HL-60 (cell line): ENCODE results near the gene COG1.

Experiments
- DNase-seq, 2 experiments: peaks; one replicate each; pipeline ENCODE4 v3.0.0-alpha.2; 2010 to 2020; ENCODE audit warnings: low read depth in 1 of 2, low spot score in 1 of 2
- H3K27ac ChIP-seq: fragments of 250-450 bp; sonication (Bioruptor Pico); replicated peaks from 2 replicates; pipeline ENCODE4 v1.5.1; 2020; ENCODE audit warnings: mild to moderate bottlenecking, moderate library complexity
- H3K27me3 ChIP-seq: fragments of 250-450 bp; sonication (Bioruptor Pico); 2 replicates; pipeline ENCODE4 v1.5.1; 2021; ENCODE audit warnings: mild to moderate bottlenecking, moderate library complexity; ENCODE audit not compliant: insufficient read depth, poor library complexity, severe bottlenecking
- H3K4me3 ChIP-seq: replicated peaks from 2 replicates; pipeline ENCODE4 v1.5.1; 2011; ENCODE audit warnings: mild to moderate bottlenecking, control low read depth, low read length; ENCODE audit not compliant: insufficient read depth
- CTCF ChIP-seq: IDR thresholded peaks from one replicate; pipeline ENCODE4 v1.5.1; 2011; ENCODE audit warnings: low read length, control low read depth, inconsistent platforms; ENCODE audit not compliant: insufficient read depth
- GABPA ChIP-seq: IDR thresholded peaks from 2 replicates; pipeline ENCODE4 v1.6.1; 2012; ENCODE audit warnings: low read depth
- POLR2AphosphoS5 ChIP-seq: IDR thresholded peaks from 2 replicates; pipeline ENCODE4 v1.6.1; 2012; ENCODE audit warnings: low read depth
- SPI1 ChIP-seq: IDR thresholded peaks from 2 replicates; pipeline ENCODE4 v1.6.1; 2012; ENCODE audit warnings: low read depth, mild to moderate bottlenecking, borderline replicate concordance
- TF ChIP-seq, protein P1 (sequence below): IDR thresholded peaks from 2 replicates; pipeline ENCODE4 v1.6.1; 2012; ENCODE audit warnings: low read depth; ENCODE audit not compliant: insufficient replicate concordance

Gene COG1

DNA sequence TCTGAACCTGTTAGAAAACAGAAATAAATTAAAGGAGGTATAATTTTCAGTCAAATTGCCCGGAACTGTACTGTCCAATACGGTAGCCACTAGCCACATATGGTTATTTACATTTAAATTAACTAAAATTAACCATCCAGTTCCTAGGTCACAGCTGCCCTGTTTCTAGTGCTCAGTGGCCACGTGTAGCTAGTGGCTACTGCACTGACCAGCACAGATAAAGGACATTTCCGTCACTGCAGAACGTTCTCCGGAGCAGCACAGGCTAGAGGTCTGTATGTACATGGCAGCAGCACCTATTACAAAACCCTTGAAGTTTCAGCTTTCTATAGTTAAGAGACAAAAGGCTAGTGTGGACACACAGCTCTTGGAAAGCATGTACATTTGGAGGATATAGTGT, 35.1 kb downstream of the COG1 start:
- Histone ChIP-seq H3K4me3 (no peak overlapping the region), H3K27me3 (no peaks in the 10 kb centered on the region), H3K27ac (no peak overlapping the region)
- TF ChIP-seq GABPA (no peak), SPI1 (no peak), POLR2AphosphoS5 (no peak), CTCF (no peak)
- TF ChIP-seq, protein P1, sequence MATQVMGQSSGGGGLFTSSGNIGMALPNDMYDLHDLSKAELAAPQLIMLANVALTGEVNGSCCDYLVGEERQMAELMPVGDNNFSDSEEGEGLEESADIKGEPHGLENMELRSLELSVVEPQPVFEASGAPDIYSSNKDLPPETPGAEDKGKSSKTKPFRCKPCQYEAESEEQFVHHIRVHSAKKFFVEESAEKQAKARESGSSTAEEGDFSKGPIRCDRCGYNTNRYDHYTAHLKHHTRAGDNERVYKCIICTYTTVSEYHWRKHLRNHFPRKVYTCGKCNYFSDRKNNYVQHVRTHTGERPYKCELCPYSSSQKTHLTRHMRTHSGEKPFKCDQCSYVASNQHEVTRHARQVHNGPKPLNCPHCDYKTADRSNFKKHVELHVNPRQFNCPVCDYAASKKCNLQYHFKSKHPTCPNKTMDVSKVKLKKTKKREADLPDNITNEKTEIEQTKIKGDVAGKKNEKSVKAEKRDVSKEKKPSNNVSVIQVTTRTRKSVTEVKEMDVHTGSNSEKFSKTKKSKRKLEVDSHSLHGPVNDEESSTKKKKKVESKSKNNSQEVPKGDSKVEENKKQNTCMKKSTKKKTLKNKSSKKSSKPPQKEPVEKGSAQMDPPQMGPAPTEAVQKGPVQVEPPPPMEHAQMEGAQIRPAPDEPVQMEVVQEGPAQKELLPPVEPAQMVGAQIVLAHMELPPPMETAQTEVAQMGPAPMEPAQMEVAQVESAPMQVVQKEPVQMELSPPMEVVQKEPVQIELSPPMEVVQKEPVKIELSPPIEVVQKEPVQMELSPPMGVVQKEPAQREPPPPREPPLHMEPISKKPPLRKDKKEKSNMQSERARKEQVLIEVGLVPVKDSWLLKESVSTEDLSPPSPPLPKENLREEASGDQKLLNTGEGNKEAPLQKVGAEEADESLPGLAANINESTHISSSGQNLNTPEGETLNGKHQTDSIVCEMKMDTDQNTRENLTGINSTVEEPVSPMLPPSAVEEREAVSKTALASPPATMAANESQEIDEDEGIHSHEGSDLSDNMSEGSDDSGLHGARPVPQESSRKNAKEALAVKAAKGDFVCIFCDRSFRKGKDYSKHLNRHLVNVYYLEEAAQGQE, result no peak
- no peak for DNase-seq

GRCh38 chr17:73228748-73229236, 35.9 kb downstream of the COG1 start:
- DNase-seq, result peak in 1 of 2 experiments; percentile 57
- TF ChIP-seq GABPA (no peak), SPI1 (no peak), POLR2AphosphoS5 (no peak), CTCF (no peak)
- TF ChIP-seq, protein P1, result no peak
- Histone ChIP-seq H3K27me3 (no peaks in the 10 kb centered on the region), H3K4me3 (no peak overlapping the region), H3K27ac (no peak overlapping the region)

GRCh38 chr17:73230088-73230487, 37.2 kb downstream of the COG1 start:
- H3K4me3 ChIP-seq, result no peak overlapping the region
- no peak for DNase-seq
- no peak overlapping the region for H3K27ac ChIP-seq
- no peaks in the 10 kb centered on the region for H3K27me3 ChIP-seq
- no peak for TF ChIP-seq GABPA
- TF ChIP-seq, protein P1, result no peak
- TF ChIP-seq POLR2AphosphoS5, result no peak
- TF ChIP-seq CTCF, result no peak
- no peak for TF ChIP-seq SPI1
